ENCODE results near the gene ANKRD27. TPM values are rescaled to one million over a fixed set of nuclear protein-coding genes. Genes with fewer than 3 reads are reported as not detected.

ANKRD27 gene
- total and polyA plus RNA-seq, 11 donors = 5.8 to 47.5 (median 17.9) TPM

- 89 to 97% (median 92%) methylated on average over 15 of the region's 15 CpGs for WGBS, 4 donors
- no peaks in the 10 kb centered on the region for H3K4me1 ChIP-seq
- ATAC-seq (no peak), DNase-seq (no peak)
- intact Hi-C loops (cut with DNase I) = loop anchor here in 1 of 10 donors (10.0 kb wide), 1 partner anchor 89 kb away; the partner anchor contains the start of gene NUDT19
- no peak overlapping the region for H3K4me3 ChIP-seq
- H3K9me3 ChIP-seq = no peaks in the 10 kb centered on the region
- TF ChIP-seq POLR2A (IDR thresholded peaks at IDR 0.05) (no peak), CTCF (IDR thresholded peaks at IDR 0.05) (no peak)
- no peak overlapping the region for H3K27ac ChIP-seq
- peaks cover 6 to 92% (median 82%) of the 10 kb centered on the region in 9 donors for H3K36me3 ChIP-seq
- H3K27me3 ChIP-seq = no peaks in the 10 kb centered on the region
Measured at GRCh38 chr19:32606289-32606688, 68.7 kb downstream of the ANKRD27 start.

DNA sequence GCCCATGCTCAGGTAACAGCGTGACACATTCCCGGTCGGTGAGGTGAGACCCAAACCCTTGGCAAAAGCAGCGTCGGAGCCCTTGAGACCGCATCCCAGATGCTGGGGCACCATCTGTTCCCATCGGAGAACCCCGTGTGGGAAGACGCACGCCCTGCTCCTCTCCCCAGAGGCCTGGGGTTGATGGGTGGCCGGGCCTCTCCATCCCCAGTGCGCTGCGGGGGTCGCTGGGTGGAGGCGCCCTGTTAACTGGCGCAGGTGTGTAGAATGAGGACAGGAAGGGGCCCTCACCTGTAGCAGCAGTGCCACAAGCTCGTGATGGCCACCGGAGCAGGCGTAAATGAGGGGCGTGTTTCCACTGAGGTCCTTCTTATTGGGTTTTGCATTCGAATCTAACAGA, 69.4 kb downstream of the ANKRD27 start:
- 92 to 98% (median 97%) methylated on average over 21 of the region's 21 CpGs for WGBS, 4 donors
- intact Hi-C loops (cut with DNase I) = loop anchor here in 1 of 10 donors (10.0 kb wide), 1 partner anchor 89 kb away; the partner anchor contains the start of gene NUDT19
- DNase-seq = no peak

DNA sequence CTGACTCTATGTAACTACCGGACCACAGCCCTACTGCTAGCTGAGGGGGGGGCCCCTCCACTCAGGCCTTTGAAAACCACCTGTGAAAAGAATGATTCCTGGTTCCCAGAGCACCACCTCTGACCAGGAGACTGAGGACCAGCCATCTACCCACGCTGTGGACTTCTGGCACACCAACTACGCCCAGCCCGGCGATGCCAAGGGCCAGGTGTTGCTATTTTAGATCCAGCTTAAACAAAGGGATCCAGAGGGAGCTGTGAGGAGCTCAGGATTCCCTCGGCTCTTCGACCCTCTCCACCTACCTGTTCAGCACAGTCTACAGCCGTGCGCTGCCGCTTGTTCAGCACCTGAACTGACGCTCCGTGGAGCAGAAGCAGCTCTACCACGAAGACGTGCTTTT, 71.0 kb downstream of the ANKRD27 start:
- Histone ChIP-seq H3K27ac (no peak overlapping the region), H3K36me3 (peaks cover 6 to 98% (median 86%) of the 10 kb centered on the region in 9 donors), H3K4me3 (no peak overlapping the region), H3K27me3 (no peaks in the 10 kb centered on the region), H3K4me1 (no peaks in the 10 kb centered on the region), H3K9me3 (no peaks in the 10 kb centered on the region)
- intact Hi-C loops (cut with DNase I) = loop anchor here in 2 of 10 donors (5.0 to 10.0 kb wide), 2 partner anchors 88 to 91 kb away; partner anchors contain the start of gene NUDT19 (in 2 of the 2)
- ATAC-seq = no peak
- no peak for DNase-seq
- 94 to 98% (median 97%) methylated on average over 14 of the region's 14 CpGs for WGBS, 4 donors
- TF ChIP-seq POLR2A (IDR thresholded peaks at IDR 0.05) (no peak), CTCF (IDR thresholded peaks at IDR 0.05) (no peak)

More for the DNA sequence above, 69.4 kb downstream of the ANKRD27 start:
- H3K4me3 ChIP-seq = no peak overlapping the region
- ATAC-seq = no peak
- TF ChIP-seq CTCF (IDR thresholded peaks at IDR 0.05) = no peak
- no peak for TF ChIP-seq POLR2A (IDR thresholded peaks at IDR 0.05)
- H3K27ac ChIP-seq = no peak overlapping the region
- no peaks in the 10 kb centered on the region for H3K9me3 ChIP-seq
- no peaks in the 10 kb centered on the region for H3K4me1 ChIP-seq
- peaks cover 6 to 92% (median 84%) of the 10 kb centered on the region in 9 donors for H3K36me3 ChIP-seq
- no peaks in the 10 kb centered on the region for H3K27me3 ChIP-seq

DNA sequence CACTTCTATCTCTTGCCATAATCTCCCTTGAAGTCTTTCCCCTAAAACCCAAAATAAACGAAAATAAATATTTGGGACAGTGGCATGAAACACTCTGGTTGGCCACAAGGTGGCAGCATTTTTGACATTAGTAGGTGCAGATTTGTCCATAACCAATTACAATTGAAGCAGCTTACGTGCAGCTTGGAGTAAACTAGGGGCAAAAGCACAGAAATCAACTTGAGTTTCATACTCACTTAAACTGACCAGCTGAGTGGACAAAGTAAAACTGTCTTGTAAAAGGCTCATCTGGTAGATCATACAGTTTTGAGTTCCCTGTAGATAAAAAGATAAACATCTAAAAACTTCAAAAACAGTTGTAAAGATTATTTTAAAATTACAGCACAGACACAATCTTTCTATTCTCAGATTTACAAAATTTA, 75.2 kb downstream of the ANKRD27 start:
- Histone ChIP-seq H3K36me3 (peaks cover 7 to 100% (median 96%) of the 10 kb centered on the region in 9 donors), H3K4me1 (no peaks in the 10 kb centered on the region), H3K27me3 (no peaks in the 10 kb centered on the region), H3K27ac (no peak overlapping the region), H3K9me3 (no peaks in the 10 kb centered on the region), H3K4me3 (no peak overlapping the region)
- ATAC-seq (peak in 2 of 4 donors; percentile 39 to 52), DNase-seq (no peak)
- intact Hi-C loops (cut with DNase I) = loop anchor here in 4 of 10 donors (2.0 to 10.0 kb wide), 4 partner anchors 19 to 515 kb away; partner anchors contain the start of genes NUDT19 (in 3 of the 4) and PDCD5 (in 1 of the 4)
- WGBS, 4 donors = 4 to 11% (median 10%) methylated on average over 2 of the region's 2 CpGs
- TF ChIP-seq POLR2A (IDR thresholded peaks at IDR 0.05) (no peak), CTCF (IDR thresholded peaks at IDR 0.05) (peak; percentile 69 to 89 (median 80))

All from heart left ventricle (tissue), 16 donors.